Prostate gland (tissue), 2 donors: ENCODE data around the gene ANXA8L1. TPM values are rescaled to one million over a fixed set of nuclear protein-coding genes. Genes with fewer than 3 reads are reported as not detected.
"Not testable (repeated sequence)": the region's sequence is repeated elsewhere in the genome, so short reads cannot be mapped to it uniquely, and the experiment has no call there.

Experiments
- DNase-seq: peaks from one replicate; pipeline ENCODE4 v3.0.0-alpha.2; 2019; ENCODE audit warnings: low spot score
- H3K27ac ChIP-seq, 2 donors: fragments of 200-600 bp; sonication (generic); 2 replicates each; pipeline ENCODE4 v1.5.1; 2017 to 2019
- H3K27me3 ChIP-seq: fragments of 200-600 bp; sonication (generic); replicated peaks from 2 replicates; pipeline ENCODE4 v1.5.1; 2019; ENCODE audit not compliant: insufficient read depth
- H3K36me3 ChIP-seq, 2 donors: fragments of 200-600 bp; sonication (generic); 1 replicate in 1 of 2; 2 replicates in 1 of 2; pipeline versions ENCODE4 v1.5.1 to v1.8.1; 2017 to 2019
- H3K4me1 ChIP-seq: fragments of 200-600 bp; sonication (generic); replicated peaks from 2 replicates; pipeline ENCODE4 v1.5.1; 2019
- H3K4me3 ChIP-seq, 2 donors: fragments of 200-600 bp; sonication (generic); 2 replicates each; pipeline ENCODE4 v1.5.1; 2017 to 2019
- H3K9me3 ChIP-seq: fragments of 200-600 bp; sonication (generic); 2 replicates; pipeline ENCODE4 v1.5.1; 2017
- POLR2A ChIP-seq: fragments of 450-650 bp; IDR thresholded peaks from one replicate; pipeline ENCODE4 v1.6.1; 2016; ENCODE audit warnings: antibody characterized with exemption, mild to moderate bottlenecking
- POLR2AphosphoS5 ChIP-seq: sonication (generic); formaldehyde crosslinking; IDR thresholded peaks from one replicate; pipeline ENCODE4 v1.6.1; 2017; ENCODE audit warnings: antibody characterized with exemption
- WGBS: methylation state at CpG from one replicate; pipeline ENCODE4 v1.1.5; 2018; 5-methylcytosine and 5-hydroxymethylcytosine counted together
- intact Hi-C: fragments of 100-400 bp; cut with DNase I; formaldehyde crosslinking; loops from one replicate; pipeline ENCODE4 v1.14.2; 2022
- total RNA-seq, 2 donors: library from RNA; depleted of rRNA; stranded (reverse); fragments of >200 nt; gene quantifications; one replicate each; pipeline ENCODE4 v1.1.0, GENCODE V29; 2016
- TF ChIP-seq, protein P1 (sequence below), 4 experiments: fragments of 200-600 bp in 2 of 4; fragments of 450-650 bp in 2 of 4; sonication (generic) in 2 of 4; IDR thresholded peaks; 1 replicate in 3 of 4; 2 replicates in 1 of 4; pipeline ENCODE4 v1.5.1; 2016 to 2019; ENCODE audit warnings: antibody characterized with exemption in 4 of 4, mild to moderate bottlenecking in 2 of 4, moderate library complexity in 2 of 4

ANXA8L1 gene, protein sequence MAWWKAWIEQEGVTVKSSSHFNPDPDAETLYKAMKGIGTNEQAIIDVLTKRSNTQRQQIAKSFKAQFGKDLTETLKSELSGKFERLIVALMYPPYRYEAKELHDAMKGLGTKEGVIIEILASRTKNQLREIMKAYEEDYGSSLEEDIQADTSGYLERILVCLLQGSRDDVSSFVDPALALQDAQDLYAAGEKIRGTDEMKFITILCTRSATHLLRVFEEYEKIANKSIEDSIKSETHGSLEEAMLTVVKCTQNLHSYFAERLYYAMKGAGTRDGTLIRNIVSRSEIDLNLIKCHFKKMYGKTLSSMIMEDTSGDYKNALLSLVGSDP
- 10 to 100 TPM; 12.3 to 15.0 TPM for total RNA-seq

DNA sequence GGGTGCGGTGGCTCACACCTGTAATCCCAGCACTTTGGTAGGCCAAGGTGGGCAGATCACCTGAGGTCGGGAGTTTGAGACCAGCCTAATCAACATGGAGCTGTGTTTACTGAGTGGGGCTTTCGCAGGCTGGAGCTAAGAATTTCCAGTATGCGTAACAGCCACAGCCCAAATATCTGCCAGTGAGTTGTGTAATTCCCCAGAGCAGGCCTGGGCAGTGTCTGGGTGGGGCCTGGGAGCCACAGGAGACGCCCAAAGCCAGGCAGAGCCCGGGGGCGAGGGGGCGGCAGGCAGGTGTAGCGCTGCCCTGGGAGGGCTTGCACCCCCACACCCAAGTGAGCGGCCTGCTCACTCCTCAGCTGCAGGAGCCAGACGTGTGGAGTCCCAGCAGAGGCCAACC, at the start of gene ANXA8L1:
Gene ANXA8L1, plus strand, starts transcription at position 371 of the 400 bp plus-strand sequence. CDS start 76 bp downstream, outside the sequence.
- WGBS, result 64% methylated on average over 3 of the region's 11 CpGs
- intact Hi-C loops, H3K27me3 ChIP-seq, H3K27ac ChIP-seq, DNase-seq, H3K4me3 ChIP-seq, H3K9me3 ChIP-seq, H3K36me3 ChIP-seq, H3K4me1 ChIP-seq: not testable (repeated sequence)

DNA sequence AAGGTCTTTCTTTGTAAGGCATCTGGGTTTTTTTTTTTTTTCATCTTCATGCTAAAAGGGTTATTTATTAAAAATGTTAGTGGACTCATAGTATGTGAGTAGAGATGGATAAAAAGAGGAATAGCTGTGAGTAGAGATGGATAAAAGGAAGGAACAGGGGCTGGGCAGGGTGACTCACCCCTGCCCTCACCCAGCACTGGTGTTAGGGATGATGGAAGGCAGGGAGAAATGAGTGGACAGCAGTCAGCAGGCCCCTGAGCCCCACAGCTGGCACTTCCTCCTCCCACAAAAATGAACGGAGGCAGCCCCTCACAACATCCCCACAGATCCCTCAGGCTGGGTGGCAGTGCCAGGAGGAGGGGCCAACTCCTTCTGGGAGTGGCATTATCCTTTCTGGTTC, 49.5 kb upstream of the ANXA8L1 start:
- H3K9me3 ChIP-seq, result no peaks in the 10 kb centered on the region
- 58% methylated on average over 1 of the region's 1 CpG for WGBS
- H3K27ac ChIP-seq, result no peak overlapping the region
- H3K4me1 ChIP-seq, result no peaks in the 10 kb centered on the region
- TF ChIP-seq POLR2AphosphoS5 (no peak), POLR2A (no peak)
- TF ChIP-seq, protein P1, sequence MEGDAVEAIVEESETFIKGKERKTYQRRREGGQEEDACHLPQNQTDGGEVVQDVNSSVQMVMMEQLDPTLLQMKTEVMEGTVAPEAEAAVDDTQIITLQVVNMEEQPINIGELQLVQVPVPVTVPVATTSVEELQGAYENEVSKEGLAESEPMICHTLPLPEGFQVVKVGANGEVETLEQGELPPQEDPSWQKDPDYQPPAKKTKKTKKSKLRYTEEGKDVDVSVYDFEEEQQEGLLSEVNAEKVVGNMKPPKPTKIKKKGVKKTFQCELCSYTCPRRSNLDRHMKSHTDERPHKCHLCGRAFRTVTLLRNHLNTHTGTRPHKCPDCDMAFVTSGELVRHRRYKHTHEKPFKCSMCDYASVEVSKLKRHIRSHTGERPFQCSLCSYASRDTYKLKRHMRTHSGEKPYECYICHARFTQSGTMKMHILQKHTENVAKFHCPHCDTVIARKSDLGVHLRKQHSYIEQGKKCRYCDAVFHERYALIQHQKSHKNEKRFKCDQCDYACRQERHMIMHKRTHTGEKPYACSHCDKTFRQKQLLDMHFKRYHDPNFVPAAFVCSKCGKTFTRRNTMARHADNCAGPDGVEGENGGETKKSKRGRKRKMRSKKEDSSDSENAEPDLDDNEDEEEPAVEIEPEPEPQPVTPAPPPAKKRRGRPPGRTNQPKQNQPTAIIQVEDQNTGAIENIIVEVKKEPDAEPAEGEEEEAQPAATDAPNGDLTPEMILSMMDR (IDR thresholded peaks at IDR 0.05), result no peak
- no peak overlapping the region for H3K4me3 ChIP-seq
- intact Hi-C loops, result no loop called here
- H3K36me3 ChIP-seq, result no peaks in the 10 kb centered on the region
- DNase-seq, result no peak
- no peaks in the 10 kb centered on the region for H3K27me3 ChIP-seq

DNA sequence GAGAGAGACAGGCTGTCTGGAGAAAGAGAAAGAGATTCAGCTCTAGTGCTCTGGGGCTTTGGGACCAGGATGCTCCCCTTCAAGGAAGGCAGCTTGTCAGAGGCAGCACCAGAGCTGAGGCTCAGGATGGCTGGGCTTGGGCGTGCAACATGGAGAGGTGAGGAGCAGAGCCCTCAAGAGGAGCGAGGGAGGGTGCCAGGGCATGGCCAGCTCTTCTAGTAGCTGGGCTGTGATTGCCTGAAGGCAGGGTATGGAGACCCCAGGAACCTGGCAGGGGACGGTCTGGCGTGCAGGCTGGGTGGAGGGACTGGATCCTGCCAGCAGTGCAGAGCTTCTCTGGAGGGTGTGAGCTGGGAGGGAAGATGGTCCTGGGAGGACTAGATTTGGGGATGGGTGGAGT, 48.6 kb upstream of the ANXA8L1 start:
- intact Hi-C loops, result no loop called here
- H3K27ac ChIP-seq, result no peak overlapping the region
- no peaks in the 10 kb centered on the region for H3K36me3 ChIP-seq
- TF ChIP-seq, protein P1 (IDR thresholded peaks at IDR 0.05), result no peak
- TF ChIP-seq POLR2A (no peak), POLR2AphosphoS5 (no peak)
- H3K4me1 ChIP-seq, result no peaks in the 10 kb centered on the region
- H3K9me3 ChIP-seq, result no peaks in the 10 kb centered on the region
- no peak overlapping the region for H3K4me3 ChIP-seq
- 97% methylated on average over 4 of the region's 4 CpGs for WGBS
- no peak for DNase-seq
- no peaks in the 10 kb centered on the region for H3K27me3 ChIP-seq

DNA sequence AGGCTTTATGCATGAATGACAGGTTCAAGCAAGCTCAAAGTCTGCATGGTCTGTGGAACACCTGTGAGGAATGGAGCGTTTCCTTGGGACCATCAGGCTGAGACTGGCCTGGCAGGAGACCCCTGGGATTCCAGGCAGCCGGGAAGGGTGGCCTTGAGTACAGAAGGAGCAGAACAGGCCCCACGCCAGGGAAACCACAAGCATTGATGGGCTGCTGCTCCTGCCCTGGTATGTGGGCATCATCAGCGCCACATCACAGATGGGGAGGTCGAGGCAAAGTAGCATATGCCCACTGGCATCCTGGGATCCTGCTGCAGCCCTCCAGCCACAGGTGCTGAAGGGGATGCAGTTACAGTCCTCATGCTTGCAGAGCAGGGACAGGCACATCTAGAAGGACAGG, 47.9 kb upstream of the ANXA8L1 start:
- Histone ChIP-seq H3K4me1 (no peaks in the 10 kb centered on the region), H3K27me3 (no peaks in the 10 kb centered on the region), H3K4me3 (no peak overlapping the region), H3K9me3 (no peaks in the 10 kb centered on the region), H3K36me3 (no peaks in the 10 kb centered on the region), H3K27ac (no peak overlapping the region)
- TF ChIP-seq POLR2AphosphoS5, result no peak
- TF ChIP-seq, protein P1 (IDR thresholded peaks at IDR 0.05), result no peak
- no peak for TF ChIP-seq POLR2A
- intact Hi-C loops, result no loop called here
- 83% methylated on average over 5 of the region's 5 CpGs for WGBS
- no peak for DNase-seq

DNA sequence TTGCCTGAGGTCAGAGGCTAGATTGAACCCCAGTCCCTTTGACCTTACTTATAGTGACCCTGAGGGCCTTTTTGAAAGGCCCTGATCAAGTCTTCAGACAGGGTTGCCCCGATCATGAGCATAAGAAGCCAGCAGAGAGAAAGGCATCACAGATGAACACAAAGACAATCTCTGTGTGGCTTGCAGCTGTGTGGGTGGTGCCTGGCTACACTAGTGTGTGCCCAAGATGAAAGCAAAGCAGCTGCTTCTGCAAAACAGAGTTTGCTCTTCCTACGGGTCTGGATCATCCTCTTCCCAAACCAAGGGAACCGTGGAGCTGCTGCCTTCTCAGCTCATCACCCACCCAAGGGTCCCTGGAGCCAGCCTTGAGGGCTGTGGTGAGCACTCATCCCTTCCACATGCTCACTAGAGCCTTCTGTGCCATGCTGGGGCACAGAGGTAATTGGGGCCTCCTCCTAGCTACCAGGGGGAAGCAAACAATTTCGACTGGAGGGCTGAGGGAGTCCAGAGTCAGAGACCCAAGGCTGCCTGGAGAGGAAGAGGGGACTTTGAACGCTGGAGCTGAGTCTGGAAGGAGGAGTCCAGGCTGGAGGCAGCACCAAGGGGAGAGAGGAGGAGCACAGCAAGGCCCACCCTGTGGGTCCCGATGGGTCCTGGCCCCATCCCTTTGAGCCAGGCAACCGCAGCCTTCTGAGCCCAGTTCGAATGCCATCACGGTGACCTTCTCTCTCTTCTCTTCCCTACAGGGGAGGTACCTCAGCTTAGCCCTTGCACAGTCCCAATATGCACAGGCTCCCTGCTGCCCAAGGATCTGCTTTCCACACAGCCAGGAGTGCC, 46.5 kb upstream of the ANXA8L1 start:
- Histone ChIP-seq H3K27me3 (no peaks in the 10 kb centered on the region), H3K27ac (no peak overlapping the region), H3K4me1 (no peaks in the 10 kb centered on the region), H3K9me3 (no peaks in the 10 kb centered on the region), H3K4me3 (no peak overlapping the region), H3K36me3 (no peaks in the 10 kb centered on the region)
- intact Hi-C loops, result no loop called here
- 61% methylated on average over 9 of the region's 9 CpGs for WGBS
- no peak for TF ChIP-seq POLR2A
- TF ChIP-seq POLR2AphosphoS5, result no peak
- TF ChIP-seq, protein P1 (IDR thresholded peaks at IDR 0.05), result no peak
- no peak for DNase-seq
